Right ventricle myocardium superior (tissue), 1 donor: ENCODE data around the gene MARVELD1. TPM values are rescaled to one million over a fixed set of nuclear protein-coding genes. Genes with fewer than 3 reads are reported as not detected.
A peak's percentile ranks its signal among the peaks of the same experiment; 100 is the strongest.
"Not testable (repeated sequence)": the region's sequence is repeated elsewhere in the genome, so short reads cannot be mapped to it uniquely, and the experiment has no call there.

Source experiments
- ATAC-seq: fragments of 200-7000 bp; cut with Tn5 transposase; one replicate; pipeline ENCODE4 v1.9.1; 2020; ENCODE audit warnings: mild to moderate bottlenecking; ENCODE audit not compliant: poor library complexity
- DNase-seq: peaks from one replicate; pipeline ENCODE4 v3.0.0-alpha.2; 2020
- intact Hi-C: fragments of 100-400 bp; cut with DNase I; formaldehyde crosslinking; loops from one replicate; pipeline ENCODE4 v1.11.2; 2022
- long read RNA-seq: library from polyadenylated mRNA; unstranded; transcript quantifications from one replicate; pipeline ENCODE4 v2.0.0, GENCODE V29; 2021
- total RNA-seq: library from RNA; stranded (reverse); fragmentation: NEBNext Ultra II Directional; extraction: Animal tissue kit (Norgen Biotek cat#: 25700); gene quantifications from one replicate; pipeline ENCODE4 v1.2.1, GENCODE V29; 2021
- donor health status: DM: no; HTN: yes; CAD: no; lungs with severe emphysema.

The MARVELD1 gene
- 6.4 TPM for total RNA-seq
- long read RNA-seq, transcript MARVELD1-201 (2 exons, 3,221 nt): major isoform, 20 of 21 reads
- long read RNA-seq, partial matches to known transcripts: 0 of 21 reads
- long read RNA-seq, other reads (novel, unspliced or antisense): 1 of 21 reads

DNA sequence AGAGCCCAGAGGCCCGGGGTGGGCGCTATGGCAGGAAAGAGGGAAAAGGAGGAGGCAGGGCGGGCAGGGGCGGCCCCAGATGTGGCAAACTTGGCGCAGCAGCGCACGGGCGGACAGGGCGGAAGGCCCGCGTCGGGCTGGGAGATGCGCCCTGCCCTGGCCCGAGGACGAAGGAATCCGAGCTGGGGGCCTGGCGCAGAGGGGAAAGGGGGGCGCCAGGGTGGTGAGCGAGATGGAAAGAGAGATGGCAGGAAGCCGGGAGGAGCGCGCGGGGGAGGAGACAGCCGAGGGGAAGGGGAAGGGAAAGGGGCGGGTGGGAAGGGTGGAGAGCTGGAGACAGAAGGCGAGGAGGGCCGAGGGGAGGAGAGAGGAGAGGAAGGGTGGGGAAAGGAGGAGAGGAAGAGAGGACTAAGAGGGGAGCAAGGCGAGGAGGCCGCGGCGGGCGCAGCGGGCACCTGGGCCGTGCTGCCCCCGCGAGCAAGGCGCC lies at the start of gene MARVELD1:
Gene MARVELD1 (plus strand): TSS at position 392 of the 487 bp plus-strand sequence. CDS start 147 bp downstream, outside the sequence.
- intact Hi-C loops: no loop called here
- DNase-seq: peak; percentile 88
- peak; percentile 28 for ATAC-seq

DNA sequence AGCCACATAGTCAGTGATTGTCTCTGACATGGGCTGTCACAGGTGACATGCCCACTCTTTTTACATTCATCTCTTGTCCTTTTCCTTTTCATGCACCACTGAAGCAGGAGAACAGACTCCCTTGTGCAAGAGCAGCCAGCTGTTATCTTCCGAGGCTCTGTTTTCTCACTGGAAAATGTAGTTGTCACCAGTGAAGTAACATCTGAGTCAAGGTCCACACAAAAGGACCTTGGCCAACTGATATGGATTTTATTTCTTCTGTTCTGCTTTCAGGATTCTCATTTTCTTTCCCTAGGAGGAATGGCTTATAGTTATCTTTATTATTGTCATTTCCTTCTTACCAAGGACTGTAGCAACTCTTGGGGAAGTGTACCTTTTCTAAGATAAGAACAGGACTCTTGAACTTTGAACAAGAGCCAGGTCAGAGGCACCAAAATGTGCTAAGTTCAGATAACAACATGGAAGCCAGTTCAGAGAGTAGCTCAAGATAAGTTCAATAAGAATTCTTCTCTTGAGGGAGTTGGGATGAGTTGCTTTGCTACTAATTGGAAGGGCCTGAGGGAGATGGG lies 49.2 kb upstream of the MARVELD1 start:
- intact Hi-C loops: no loop called here
- DNase-seq: no peak
- ATAC-seq: no peak

DNA sequence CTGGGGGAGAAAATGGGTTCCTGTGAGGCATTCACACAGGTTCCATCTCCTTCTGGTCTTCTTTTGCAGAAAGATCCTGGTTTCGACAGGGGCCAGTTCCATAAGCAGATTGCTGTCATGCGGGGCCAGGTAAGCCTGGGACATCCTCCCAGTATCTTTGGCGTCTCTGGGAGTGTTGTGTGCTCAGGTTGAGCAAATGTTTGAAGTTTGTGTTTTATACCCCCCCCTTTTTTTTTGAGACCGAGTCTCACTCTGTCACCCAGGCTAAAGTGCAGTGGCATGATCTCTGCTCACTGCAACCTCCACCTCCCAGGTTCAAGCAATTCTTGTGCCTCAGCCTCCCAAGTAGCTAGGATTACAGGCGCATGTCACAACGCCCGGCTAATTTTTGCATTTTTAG lies 46.5 kb upstream of the MARVELD1 start:
- intact Hi-C loops: no loop called here
- no peak for ATAC-seq

DNA sequence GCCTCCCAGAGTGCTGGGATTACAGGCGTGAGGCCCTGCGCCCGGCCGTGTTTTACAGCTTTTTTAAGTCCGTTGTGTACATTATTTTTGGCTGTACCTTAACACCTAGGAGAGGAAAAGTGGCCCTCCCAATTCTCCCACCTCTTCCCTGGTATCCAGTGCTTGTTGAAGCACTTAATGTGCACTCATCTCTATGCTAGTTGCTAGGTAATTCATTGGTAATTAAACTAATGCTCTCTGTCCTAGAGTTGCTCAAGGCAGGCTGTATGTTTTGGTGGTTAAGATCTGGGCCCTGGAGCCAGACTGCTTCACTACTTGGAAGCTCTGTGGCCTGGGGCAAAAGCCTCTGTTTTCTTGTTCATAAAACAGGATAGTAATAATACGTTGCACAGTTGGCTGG lies 46.1 kb upstream of the MARVELD1 start:
- intact Hi-C loops: no loop called here
- ATAC-seq: no peak
- no peak for DNase-seq

More for the DNA sequence above, 46.5 kb upstream of the MARVELD1 start:
- no peak for DNase-seq

DNA sequence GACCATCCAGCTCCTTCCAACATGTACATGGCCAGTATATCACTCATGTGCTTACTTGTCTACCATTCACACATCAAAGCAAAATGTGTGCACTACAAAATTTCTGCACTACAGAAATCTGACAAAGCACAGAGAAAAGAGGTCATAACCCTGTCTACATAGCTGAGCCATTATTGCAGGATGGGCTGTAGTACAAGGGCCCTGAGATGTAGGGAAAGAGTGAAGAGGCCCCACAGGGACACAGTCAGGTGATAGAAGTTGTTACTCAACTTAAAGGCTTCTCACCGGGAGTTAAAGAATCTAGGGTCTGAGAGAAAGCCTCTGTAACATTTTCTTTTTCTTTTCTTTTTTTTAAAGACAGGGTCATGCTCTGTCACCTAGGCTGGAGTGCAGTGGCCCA lies 44.0 kb upstream of the MARVELD1 start:
- DNase-seq (no peak), ATAC-seq (no peak)
- intact Hi-C loops: no loop called here

DNA sequence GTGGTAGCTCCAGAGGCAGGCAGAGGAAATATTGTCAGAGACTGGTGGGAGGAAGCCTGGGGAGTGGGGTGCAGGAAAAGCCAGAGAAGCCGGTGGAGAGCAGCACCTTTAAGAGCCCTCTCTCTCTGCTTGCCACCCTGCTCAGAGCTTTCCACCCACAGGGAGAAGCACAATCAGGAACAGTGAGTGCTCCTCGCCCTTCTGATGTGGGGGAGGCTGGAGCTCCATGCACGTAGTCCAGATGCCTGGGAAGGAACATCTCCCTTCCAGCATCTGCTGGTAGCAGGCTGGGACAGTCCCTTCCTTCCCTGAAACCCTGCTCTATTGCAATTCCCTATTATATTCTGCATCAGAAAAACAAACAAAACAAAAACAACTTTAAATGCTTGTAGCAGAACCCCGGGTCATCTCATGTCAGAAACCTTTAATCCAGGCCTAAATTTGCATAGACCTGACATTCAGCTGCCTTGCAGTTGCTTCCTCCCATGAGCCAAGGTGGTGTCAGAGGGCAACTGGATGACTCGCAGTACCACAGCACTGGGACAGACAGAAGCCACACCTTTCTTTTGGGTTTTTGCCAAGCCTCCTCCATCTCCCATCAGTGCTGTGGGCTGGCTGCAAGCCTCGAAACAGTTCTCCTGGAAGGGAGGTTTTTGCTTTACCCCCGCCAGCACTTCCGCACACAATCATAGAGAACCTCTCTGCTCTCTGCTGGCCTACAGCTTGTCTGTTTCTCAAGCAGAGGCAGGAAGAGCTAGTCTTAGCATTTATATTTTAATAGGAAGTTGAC lies 39.6 kb upstream of the MARVELD1 start:
- intact Hi-C loops: no loop called here
- ATAC-seq: no peak
- DNase-seq: no peak

DNA sequence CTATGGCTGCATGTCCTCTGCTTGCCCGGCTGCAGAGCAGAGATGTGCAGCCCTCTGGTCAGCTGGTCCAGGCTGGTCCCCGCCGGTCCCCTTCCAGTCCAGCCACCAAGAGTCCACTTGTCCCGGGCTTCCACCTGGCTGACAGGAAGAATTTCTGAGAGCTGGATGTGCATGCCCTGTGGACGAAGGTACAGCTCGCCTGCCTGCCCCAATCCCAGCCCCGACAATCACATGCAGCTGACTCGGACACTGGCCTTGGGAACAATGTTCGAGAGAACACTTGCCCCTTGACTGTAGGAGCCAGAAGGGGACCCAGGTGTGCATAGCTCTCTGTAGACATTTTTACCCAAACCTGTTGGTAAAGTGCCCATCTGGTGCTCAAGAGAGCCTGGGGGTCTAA lies 38.3 kb upstream of the MARVELD1 start:
- intact Hi-C loops: loop anchor here (5.0 kb wide), 1 partner anchor 57 kb away; no protein-coding TSS in a partner anchor
- DNase-seq (no peak), ATAC-seq (no peak)

DNA sequence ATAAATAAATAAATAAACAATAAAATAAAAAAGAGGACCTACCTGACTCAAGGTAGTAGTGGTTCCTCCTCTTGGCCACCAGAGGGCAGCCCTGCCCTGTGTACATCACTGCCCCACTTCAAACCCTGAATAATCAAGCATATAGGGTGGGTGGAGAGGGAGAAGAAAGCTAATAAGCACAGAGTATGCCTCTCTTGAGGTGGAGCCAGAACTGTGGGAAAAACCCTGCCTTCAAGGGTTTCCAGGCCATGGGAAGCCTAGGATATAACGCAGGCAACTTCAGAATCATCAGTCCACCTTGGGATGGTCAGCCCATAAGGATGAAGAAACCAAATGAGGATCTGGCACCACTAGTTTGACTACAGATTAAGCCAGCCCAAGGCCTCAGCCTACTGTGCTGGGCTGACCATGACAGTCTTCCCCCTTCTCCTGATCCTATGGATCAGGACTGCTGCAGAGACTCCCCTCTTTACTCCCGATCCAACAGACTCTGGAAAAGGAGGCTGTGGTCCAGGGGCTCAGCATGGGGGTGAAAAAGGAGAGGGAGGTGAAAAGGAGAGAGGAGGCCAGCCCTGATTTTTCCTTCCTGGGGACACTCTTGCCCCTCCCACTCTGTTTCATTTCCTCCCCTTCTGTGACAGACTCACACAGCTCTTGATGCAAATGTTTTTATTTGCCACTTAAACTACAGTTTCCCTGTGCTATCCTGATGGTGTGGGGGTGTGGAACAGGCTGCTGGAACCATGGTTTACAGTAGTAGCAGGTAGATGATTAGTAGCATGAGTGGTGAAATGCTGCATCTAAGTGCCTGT lies 36.6 kb upstream of the MARVELD1 start:
- no peak for DNase-seq
- intact Hi-C loops: loop anchor here (5.0 kb wide), 1 partner anchor 55 kb away; no protein-coding TSS in a partner anchor

DNA sequence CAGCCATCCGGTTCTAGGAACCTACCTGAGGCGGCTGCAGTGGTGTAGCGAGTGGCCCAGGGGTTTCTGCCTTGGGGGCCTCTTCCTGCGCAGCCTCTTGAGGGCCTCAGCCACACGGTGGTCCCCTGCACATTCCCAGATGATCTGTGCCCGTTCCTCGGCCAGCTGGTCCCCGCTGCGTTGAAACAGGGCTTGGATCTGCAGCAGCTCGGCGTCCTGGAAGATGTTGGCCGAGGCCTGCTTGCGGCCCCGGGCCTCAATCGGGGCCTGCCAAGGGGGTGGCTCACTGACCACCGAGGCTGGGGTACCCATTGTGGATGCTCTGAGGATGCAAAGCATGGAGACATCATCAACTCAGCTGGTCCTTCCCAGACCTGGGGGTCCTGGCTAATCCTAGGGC lies 33.9 kb upstream of the MARVELD1 start:
- no peak for DNase-seq
- intact Hi-C loops: loop anchor here (5.0 kb wide), 1 partner anchor 53 kb away; no protein-coding TSS in a partner anchor
- no peak for ATAC-seq

More for the DNA sequence above, 36.6 kb upstream of the MARVELD1 start:
- peak; percentile 82 for ATAC-seq

DNA sequence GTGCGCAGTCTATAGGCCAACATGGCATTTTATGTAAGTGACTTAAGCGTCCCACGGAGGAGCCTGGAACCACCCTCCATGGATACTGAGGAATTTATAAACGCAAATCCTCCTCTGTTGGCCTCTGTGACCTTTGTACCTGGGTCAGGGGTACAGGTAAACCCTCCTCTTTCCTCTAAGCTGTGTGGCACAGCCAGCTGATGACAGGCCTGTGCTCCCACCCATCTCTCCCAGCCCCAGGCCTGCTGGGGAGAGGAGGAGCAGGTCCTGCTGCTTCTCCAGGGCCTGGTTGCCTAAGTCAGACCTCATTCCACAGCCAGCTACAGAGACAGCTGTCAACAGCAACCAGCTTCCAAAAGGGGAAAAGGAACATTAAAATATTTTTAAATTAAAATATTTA lies 31.5 kb upstream of the MARVELD1 start:
- intact Hi-C loops: no loop called here
- no peak for DNase-seq
- no peak for ATAC-seq

DNA sequence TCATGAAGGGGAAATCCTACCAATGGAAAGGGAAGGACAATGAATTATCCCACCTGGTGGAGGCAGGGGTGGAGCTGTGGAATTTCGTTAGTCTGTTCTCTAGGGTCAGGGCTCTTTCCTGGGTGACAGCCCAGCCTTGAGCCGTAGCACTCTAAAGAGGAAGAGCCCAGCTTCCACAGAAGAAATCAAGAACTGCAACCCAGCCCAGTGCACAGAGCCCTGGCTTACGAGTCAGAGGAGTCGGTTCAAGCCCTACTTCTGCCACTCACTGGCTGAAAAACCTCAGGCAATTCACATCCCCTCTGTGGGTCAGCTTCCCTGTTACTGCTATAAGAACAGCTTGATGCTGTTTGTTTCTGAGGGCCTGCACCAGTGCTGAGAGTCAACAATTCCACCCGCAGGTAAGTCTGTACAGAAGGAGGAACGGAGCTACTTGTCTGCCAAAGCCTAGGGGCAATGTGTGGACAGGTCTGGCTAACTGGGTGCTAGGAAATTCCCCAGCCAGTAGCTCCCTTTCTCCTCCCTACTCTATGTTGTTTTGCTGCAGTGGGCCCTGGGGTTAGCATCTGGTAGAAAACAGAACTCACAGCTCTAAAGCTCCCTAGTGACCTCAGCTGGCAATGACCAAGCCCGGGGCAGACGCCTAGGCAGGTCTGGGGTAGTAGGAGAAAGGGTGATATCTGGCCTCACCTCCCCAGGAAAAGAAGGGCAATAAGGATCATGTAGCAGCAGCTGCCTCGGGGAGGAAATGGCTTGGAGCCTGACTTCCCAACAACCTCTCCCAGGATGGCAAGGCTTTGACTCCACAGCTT lies 29.8 kb upstream of the MARVELD1 start:
- ATAC-seq: no peak
- intact Hi-C loops: no loop called here
- DNase-seq: no peak

DNA sequence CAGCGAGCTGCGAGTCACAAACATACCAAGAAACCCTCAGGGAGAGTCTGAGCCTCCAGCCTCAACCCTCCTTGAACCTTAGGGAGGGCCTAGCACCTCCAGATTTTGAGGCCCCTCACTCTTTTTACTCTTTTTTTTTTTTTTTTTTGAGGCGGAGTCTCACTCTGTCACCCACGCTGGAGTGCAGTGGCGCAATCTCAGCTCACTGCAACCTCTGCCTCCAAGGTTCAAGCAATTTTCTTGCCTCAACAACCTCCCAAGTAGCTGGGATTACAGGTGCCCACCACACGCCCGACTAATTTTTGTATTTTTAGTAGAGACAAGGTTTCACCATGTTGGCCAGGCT lies 29.2 kb upstream of the MARVELD1 start:
- ATAC-seq, DNase-seq, intact Hi-C loops: not testable (repeated sequence)

DNA sequence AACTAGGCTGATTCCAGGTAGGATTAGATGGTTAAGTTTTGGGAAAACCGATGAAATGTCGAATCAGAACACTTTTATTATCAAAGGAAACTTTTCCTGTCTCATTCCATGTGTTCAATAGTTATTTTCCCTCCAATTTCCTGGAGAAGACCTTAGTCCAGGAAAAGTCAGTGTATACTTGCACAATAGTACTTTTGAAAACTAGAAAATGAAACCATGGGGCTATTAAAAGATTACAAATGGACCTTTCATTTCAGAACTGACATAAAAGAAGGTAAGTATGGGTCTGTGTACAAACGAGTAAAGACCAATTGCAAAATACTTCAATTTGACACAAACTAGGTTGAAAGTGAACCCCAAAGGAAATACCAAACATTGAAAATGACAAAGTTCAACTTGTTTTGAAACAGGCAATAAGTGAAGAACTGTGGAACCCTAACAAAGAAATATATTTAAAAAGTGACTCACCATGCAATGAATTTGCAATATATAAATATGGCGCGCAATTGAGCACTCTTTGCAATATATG lies 28.6 kb upstream of the MARVELD1 start:
- intact Hi-C loops: no loop called here
- ATAC-seq (no peak), DNase-seq (no peak)

DNA sequence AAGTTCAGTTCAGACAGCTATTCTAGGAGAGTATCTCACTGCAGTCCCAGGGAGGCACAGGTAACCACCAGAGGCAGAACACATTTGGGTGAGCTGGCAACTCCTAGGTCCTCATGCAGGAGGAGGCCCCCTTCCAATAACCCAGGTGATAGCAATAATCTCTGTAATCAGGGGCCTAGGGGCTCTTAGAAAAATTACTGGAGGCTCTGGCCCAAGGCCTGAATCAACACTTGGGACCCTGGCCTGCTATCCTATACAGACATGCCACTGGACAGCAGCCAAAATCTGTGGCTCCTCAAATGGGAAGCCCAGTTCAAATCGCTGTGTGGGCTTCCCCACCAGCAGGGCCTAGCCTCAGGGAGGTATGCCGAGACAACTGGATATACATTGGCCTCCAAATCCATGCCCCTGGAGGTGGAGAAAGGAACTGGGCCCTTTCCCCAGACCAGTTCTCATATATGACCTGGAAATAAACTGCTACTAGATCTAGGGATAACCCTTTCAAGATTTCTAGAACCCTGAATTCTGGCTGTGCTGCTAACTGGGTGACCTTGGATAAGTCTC lies 28.1 kb upstream of the MARVELD1 start:
- ATAC-seq: no peak
- no peak for DNase-seq
- intact Hi-C loops: no loop called here

DNA sequence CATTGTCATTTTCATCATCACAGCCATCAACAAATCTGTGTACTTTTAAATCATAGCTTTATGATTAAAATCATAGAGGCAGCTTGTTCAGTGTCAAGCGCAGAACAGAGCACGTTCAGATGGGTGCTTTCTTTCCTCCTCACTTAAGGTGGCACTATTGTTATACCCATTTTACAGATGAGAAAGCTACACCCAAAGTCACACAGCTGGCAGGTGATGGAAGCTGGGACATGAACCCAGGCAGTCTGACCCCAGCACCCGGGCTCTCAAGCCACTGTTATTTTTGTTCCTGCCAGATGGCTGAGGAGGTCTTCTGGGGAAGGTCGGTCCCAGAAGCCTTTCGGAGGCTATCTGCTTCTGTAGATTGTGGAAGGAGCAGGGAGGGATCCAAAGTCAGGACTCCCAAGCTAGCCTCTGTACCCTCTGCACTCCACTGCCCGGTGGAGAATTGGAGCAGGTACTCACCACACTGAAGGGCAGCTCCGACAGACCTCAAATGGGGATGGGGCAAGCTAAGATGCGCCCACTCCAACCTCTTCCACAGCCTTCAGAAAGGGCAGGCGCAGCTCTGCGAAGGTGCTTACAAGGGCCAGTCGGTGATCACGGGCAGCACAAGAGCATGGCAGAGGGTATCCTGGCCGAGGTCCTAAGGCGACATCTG lies 27.1 kb upstream of the MARVELD1 start:
- no peak for DNase-seq
- peak; percentile 6 for ATAC-seq
- intact Hi-C loops: no loop called here

DNA sequence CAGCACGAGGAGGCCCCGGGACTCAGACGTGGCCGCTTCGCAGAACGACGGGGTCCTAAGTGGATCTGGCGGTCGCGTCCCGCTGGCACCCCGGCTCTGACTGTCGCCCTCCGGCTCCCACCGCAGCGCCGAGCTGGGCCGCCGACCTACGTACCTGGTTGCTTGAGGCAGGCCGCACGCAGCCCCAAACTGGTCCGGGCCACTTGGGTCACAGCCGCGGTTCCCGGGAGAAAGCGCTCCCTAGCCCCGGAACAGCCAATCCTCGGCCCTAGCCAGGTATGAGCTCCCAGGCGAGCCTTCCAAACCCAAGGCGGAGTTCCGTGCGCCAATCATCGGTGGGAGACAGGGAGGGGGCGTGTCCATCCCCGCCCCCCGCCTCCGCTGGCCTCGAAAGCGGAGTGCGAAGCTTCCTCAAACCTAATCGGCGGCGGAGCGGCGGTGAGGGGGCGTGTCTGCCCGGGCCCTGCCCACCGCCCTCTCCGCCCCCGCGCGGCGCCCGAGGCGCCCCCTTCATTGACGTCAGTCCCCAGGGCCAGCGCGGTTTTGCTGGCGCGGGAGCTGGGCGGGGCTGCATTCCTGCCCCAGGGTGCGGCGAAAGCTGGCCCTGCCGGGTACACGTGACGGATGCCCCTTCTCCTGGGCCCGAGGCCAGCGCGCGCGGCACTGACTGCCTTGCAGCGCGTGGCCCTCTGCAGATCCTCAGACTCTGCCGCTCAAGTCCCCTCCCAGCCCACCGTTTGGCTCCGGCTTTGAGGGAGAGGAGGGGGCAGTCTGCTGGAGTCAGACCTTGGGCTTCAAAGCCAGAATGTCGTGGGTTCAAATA lies 26.4 kb upstream of the MARVELD1 start, which contains the start of gene AVPI1:
Gene AVPI1 (minus strand): TSS at position 280 of the 823 bp plus-strand sequence. CDS start 7,336 bp downstream, outside the sequence.
- DNase-seq: peak; percentile 98
- ATAC-seq: peak; percentile 96
- intact Hi-C loops: no loop called here
